GM12891 (cell line): ENCODE results near the gene KRT13.
A peak's percentile ranks its signal among the peaks of the same experiment; 100 is the strongest.

Experiments used
- DNase-seq: peaks from one replicate; pipeline ENCODE4 v3.0.0; 2011; ENCODE audit warnings: low spot score; ENCODE audit not compliant: insufficient read length
- FAIRE-seq: peaks from 2 replicates; lab custom pipeline; 2011; peaks lifted over from hg19 to GRCh38; lab: Jason Lieb, UNC
- PAX5 ChIP-seq: IDR thresholded peaks from 2 replicates; pipeline ENCODE4 v1.6.1; 2011; ENCODE audit warnings: low read length, moderate library complexity, mild to moderate bottlenecking; ENCODE audit not compliant: insufficient read depth, severe bottlenecking
- POLR2A ChIP-seq: IDR thresholded peaks from 2 replicates; pipeline ENCODE4 v1.6.1; 2011; ENCODE audit warnings: low read depth, low read length, control low read depth
- POLR2AphosphoS5 ChIP-seq: IDR thresholded peaks from 2 replicates; pipeline ENCODE4 v1.6.1; 2011; ENCODE audit warnings: low read depth, low read length, control low read depth
- POU2F2 ChIP-seq: IDR thresholded peaks from 2 replicates; pipeline ENCODE4 v1.6.1; 2011; ENCODE audit warnings: low read depth, mild to moderate bottlenecking, control low read depth, low read length, moderate library complexity
- SPI1 ChIP-seq: IDR thresholded peaks from 2 replicates; pipeline ENCODE4 v1.6.1; 2011; ENCODE audit warnings: low read depth, low read length, control low read depth
- TAF1 ChIP-seq: IDR thresholded peaks from 2 replicates; pipeline ENCODE4 v1.6.1; 2011; ENCODE audit warnings: low read depth, low read length, control low read depth

The KRT13 gene

DNA sequence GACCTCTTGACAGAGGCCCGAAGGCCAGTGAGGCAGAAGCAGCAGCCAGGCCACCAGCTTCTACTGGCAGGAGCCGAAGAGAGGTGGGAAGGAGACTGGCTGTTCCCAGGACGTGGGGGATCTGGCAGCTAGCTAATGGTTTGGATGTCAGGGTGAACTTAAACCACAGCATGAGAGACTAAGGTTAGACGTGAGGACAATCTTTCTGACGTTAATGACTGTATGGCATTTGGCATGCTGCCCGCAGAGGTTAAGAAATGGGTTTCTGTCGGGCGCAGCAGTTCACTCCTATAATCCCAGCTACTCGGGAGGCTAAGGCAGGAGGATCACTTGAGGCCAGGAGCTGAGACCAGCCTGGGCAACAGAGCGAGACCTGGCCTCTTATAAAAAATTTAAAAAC is 6.3 kb upstream of the KRT13 start:
- TF ChIP-seq POLR2AphosphoS5: no peak
- no peak for TF ChIP-seq SPI1
- no peak for TF ChIP-seq PAX5
- TF ChIP-seq TAF1: no peak
- no peak for TF ChIP-seq POU2F2
- TF ChIP-seq POLR2A: no peak
- no peak for DNase-seq
- no peak for FAIRE-seq

DNA sequence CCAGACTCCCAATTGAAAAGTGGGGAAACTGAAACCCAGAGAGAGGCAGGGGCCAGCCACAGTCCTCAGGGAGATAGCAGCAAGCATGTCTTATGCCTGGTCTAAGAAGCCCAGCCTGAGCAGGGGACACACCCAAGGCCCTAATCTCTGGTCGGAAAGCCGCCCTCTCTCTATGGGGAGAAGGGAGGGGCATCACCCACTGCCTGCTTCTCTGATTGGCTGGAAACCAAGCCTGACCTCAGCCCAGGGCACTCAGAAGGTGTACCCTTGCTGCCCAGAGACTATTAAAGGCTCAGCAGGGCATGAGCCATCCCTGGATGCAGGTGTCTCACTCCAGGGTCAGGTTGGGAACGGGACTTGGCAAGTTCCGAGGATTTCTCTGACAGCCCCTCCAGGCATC is 5.7 kb upstream of the KRT13 start:
- DNase-seq (no peak), FAIRE-seq (no peak)
- TF ChIP-seq POLR2AphosphoS5 (no peak), SPI1 (no peak), POU2F2 (no peak), TAF1 (no peak), POLR2A (no peak), PAX5 (no peak)

DNA sequence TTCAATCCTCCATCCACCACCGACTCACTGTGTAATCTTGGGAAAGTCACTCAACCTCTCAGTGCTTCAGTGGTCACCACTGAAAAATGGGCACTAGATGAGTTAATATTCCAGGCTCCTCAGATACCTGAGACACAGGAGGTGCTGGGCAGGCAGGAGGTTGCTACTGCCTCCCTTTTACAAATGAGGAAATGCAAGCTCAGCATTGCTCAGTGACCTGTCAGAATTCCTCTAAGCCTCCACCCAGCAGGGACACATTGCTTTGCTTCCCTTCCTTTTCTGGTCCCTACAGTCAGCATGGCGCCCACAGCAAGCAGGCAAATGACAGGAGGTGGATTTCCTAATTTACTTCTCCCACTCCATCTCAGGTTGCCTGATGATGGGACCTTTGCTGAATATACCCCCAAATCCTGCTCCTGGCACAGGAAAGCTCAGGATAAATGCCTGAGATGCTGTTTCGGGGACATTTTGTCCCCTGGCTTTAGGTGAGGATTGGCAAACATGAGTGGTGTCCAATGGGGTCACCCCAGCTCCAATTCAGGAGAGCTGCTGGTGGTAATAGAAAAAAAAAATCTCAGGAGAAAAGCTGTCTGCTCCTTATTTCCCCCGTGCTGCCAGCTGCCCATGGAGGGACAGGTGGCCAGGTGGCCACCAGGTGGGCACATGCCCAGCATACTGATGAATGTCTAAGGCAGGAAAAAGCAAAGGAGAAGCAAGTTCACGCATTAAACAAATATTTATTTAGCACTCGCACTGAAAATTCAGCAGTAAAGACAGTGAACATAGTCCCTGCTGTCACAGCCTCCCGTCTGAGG is 5.0 kb upstream of the KRT13 start:
- DNase-seq: no peak
- no peak for TF ChIP-seq SPI1
- TF ChIP-seq POU2F2: no peak
- TF ChIP-seq POLR2A: no peak
- TF ChIP-seq POLR2AphosphoS5: no peak
- no peak for TF ChIP-seq TAF1
- TF ChIP-seq PAX5: no peak
- FAIRE-seq: no peak

DNA sequence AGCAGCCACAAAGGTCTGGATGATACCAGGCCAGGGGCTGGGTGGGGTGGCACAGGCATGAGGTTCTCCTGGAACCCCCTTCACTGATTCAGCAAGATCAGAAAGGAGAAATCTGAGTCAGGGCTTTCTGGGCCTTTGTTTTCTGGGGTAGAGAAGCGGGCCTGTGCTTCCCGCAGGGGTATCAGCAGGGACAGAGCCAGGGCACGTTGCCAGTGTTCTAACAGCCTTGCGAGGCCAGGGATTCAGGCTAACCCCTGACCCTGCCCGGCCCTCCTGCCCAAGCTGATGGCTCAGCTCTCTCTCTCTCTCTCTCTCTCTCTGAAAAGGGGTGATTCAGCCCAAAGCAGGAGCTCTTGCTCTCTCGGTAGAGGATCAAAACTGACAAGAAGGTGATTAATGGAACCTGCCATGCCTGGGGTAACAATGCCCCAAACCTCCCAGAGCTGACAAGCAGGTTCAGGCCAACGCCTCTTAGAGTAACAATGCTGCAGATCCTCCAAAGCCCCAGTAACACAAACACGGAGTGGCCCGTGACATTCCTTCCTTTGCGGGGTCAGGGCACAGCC is 2.0 kb upstream of the KRT13 start:
- no peak for TF ChIP-seq POU2F2
- no peak for TF ChIP-seq POLR2AphosphoS5
- TF ChIP-seq POLR2A: no peak
- no peak for TF ChIP-seq SPI1
- no peak for TF ChIP-seq PAX5
- TF ChIP-seq TAF1: no peak
- no peak for FAIRE-seq
- no peak for DNase-seq

DNA sequence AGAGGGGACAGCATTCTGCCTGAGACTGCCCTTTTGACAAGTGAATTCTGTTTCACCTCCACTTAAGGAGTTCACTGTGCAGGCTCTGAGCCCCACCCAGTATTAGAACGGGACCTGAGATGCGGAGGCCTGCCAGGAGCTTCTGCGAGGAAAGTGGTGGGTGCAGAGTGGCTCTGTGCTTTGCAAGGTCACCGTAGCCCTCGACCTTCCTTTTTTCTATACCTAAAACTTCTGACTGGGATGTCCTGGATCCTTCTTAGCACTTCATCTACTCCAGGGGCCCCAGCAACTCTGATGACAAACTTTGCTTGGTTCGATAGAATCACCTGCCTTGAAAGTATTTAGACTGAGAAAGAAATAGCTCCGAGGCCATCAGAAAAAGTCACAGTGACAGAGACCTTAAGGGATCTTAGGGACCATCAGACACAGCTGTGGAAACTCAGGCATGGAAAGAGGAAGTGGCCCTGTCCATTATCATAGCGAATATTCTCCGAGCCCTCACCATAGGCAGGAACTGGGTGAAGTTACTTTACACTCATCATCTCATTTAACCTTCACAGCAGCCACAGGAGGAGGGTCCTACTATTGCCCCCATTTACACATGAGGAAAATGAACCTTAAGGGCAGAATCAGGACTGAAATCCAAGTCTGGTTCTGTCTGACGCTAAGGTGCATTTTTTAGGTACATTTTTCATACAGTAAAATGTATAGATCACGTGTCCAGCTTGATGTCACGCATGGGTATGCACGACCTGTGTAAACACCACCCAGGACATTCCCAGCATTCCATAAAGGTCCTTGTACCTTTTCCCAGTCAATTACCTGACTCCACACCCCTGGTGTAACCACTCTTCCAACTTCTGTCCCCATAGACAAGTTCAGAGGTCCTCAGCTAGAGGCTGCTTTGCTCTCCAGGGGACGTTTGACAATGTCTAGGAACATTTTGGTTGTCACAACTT is 676 bp upstream of the KRT13 start:
- DNase-seq: no peak
- TF ChIP-seq SPI1 (peak; percentile 87), POLR2AphosphoS5 (no peak)
- no peak for FAIRE-seq

DNA sequence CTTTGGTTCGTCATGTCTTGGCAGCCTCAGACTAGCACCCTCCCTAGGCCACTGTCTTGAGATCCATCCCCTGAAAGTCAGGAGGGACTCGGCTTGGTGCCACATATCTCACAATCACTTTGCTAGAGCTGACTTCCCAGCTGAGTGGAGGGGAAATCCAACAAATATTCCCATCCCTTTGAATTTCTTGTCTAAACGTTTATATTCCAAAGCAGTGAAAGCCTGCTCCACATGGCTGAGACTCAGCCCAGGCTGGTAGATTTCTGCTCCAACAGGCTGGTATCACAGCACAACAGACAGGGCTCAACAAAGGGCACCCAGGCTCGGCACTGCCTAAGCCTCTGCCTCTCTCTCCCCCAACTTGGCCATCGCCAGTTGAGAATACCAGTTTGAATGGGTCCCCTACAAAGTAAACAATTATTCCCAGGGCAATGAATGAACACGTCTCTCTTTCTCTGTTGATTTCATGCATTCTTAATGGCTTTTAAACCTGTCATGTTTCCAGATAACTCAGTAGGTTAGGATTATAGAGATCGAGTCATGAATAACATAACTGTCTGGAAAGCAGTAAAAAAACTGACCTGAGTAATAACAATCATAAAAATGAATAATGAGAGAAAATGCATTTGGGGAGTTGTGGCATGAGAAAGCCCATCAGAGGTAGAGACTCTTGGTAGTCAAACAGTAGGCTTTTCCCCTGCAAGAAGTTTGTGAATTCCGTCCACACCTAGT is 1.0 kb downstream of the KRT13 start:
- DNase-seq: no peak
- FAIRE-seq: no peak
- TF ChIP-seq TAF1 (no peak), POLR2A (no peak), SPI1 (no peak), POLR2AphosphoS5 (no peak), PAX5 (no peak), POU2F2 (no peak)

DNA sequence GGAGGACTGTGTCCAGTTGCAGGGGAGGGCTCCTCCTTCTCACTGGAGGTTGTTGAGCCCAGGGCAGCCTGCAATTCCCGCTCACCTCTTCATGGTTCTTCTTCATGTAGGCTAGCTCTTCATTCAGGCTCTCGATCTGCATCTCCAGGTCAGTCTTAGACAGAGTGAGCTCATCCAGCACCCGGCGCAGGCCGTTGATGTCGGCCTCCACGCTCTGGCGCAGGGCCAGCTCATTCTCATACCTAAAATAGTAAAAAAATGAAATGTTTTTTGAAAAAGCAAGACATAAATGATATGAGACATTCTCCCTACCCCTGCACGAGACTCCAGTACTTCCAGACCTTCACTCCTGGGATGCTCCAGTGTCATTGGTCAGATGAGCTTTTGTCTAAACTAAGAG is 2.2 kb downstream of the KRT13 start:
- no peak for FAIRE-seq
- no peak for DNase-seq
- TF ChIP-seq PAX5: no peak
- no peak for TF ChIP-seq SPI1
- no peak for TF ChIP-seq POU2F2
- TF ChIP-seq POLR2A: no peak
- no peak for TF ChIP-seq POLR2AphosphoS5
- TF ChIP-seq TAF1: no peak

DNA sequence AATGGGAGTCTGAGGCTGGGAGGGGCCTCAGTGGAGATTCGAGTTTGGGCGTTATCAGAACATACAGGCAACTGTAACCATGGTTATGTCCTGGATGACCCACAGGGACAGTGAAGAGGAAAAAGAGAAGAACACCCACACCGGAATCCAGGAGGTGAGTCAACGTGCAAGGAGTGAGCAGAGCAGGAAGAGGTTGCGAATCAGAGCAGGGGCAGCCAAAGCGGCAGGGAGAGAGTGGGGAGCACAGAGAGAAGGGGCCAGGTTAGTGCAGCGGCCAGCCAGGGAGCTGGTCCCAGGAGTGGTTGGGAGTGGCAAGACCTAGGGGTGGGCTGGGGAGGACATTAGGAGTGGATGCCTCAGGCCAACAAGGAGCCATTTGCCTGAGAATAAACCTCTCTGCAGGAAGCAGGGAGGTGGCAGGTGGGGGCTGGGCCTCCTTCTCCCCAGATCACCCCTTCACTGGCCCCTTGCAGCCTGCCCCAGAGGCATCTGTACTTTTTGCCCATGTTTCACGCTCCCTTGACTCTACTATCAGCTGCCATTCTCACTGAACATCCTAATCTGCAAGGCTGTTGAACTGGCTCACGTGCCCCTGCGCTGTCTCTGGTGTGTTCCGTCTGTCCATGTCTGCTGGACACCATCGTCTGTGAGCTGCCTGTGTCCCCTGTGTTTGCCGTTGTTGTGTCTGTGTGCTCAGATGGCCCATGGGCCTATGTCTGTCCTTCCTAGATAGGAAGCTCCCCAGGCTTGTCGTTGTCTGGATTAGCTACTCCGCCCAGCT is 5.1 kb downstream of the KRT13 start:
- DNase-seq: no peak

More for the DNA sequence above, 5.1 kb downstream of the KRT13 start:
- TF ChIP-seq SPI1 (no peak), POLR2A (no peak), POU2F2 (no peak), PAX5 (no peak), TAF1 (no peak), POLR2AphosphoS5 (no peak)
- FAIRE-seq: no peak
